Parathyroid adenoma (tissue), 2 donors: ENCODE data around the gene SDF4.

ENCODE experiments used
- H2AFZ ChIP-seq: fragments of 300-600 bp; sonication (generic); one replicate; pipeline ENCODE4 v1.7.0; 2017; ENCODE audit warnings: antibody characterized with exemption, mild to moderate bottlenecking
- H3K27ac ChIP-seq: fragments of 300-600 bp; sonication (generic); one replicate; pipeline ENCODE4 v1.7.0; 2017
- H3K27me3 ChIP-seq: fragments of 300-600 bp; sonication (generic); one replicate; pipeline ENCODE4 v1.7.0; 2017; ENCODE audit warnings: low read length; ENCODE audit not compliant: control insufficient read depth, insufficient read depth
- H3K36me3 ChIP-seq: fragments of 300-600 bp; sonication (generic); one replicate; pipeline ENCODE4 v1.7.0; 2017; ENCODE audit warnings: low read length; ENCODE audit not compliant: control insufficient read depth, insufficient read depth
- H3K4me1 ChIP-seq: fragments of 300-600 bp; sonication (generic); one replicate; pipeline ENCODE4 v1.7.0; 2017; ENCODE audit warnings: control low read depth
- H3K4me2 ChIP-seq: fragments of 300-600 bp; sonication (generic); one replicate; pipeline ENCODE4 v1.7.0; 2017; ENCODE audit warnings: low read length
- H3K4me3 ChIP-seq: fragments of 300-600 bp; sonication (generic); one replicate; pipeline ENCODE4 v1.7.0; 2017; ENCODE audit warnings: low read depth, low read length
- H3K79me2 ChIP-seq: fragments of 300-600 bp; sonication (generic); one replicate; pipeline ENCODE4 v1.7.0; 2017; ENCODE audit warnings: control low read depth
- H3K9ac ChIP-seq: fragments of 300-600 bp; sonication (generic); one replicate; pipeline ENCODE4 v1.7.0; 2017; ENCODE audit warnings: mild to moderate bottlenecking
- H3K9me3 ChIP-seq: fragments of 300-600 bp; sonication (generic); one replicate; pipeline ENCODE4 v1.7.0; 2017; ENCODE audit warnings: low read length; ENCODE audit not compliant: control insufficient read depth
- CTCF ChIP-seq: fragments of 300-600 bp; sonication (generic); IDR thresholded peaks from one replicate; pipeline ENCODE4 v1.7.0; 2017; ENCODE audit warnings: antibody characterized with exemption, mild to moderate bottlenecking
- donor health status: primary hyperparathyroidism.

SDF4 gene

GRCh38 chr1:1228187-1228586, 3.6 kb downstream of the SDF4 start:
- Histone ChIP-seq H3K9ac (no peak overlapping the region), H3K4me2 (no peak overlapping the region), H3K27ac (no peak overlapping the region), H3K4me1 (peaks cover 5% of the 10 kb centered on the region), H3K4me3 (no peak overlapping the region), H2AFZ (no peak overlapping the region), H3K79me2 (peaks cover 33% of the 10 kb centered on the region), H3K27me3 (no peaks in the 10 kb centered on the region), H3K9me3 (no peaks in the 10 kb centered on the region), H3K36me3 (no peaks in the 10 kb centered on the region)
- no peak for TF ChIP-seq CTCF

- H3K36me3 ChIP-seq = no peaks in the 10 kb centered on the region
- no peak overlapping the region for H3K4me3 ChIP-seq
- H3K27ac ChIP-seq = no peak overlapping the region
- H3K9me3 ChIP-seq = no peaks in the 10 kb centered on the region
- H3K79me2 ChIP-seq = peaks cover 33% of the 10 kb centered on the region
- H3K27me3 ChIP-seq = no peaks in the 10 kb centered on the region
- H3K9ac ChIP-seq = no peak overlapping the region
- H2AFZ ChIP-seq = no peak overlapping the region
- no peak for TF ChIP-seq CTCF
- H3K4me1 ChIP-seq = peaks cover 5% of the 10 kb centered on the region
- H3K4me2 ChIP-seq = no peak overlapping the region
These were observed 4.4 kb downstream of the SDF4 start for GRCh38 chr1:1227386-1227785.

GRCh38 chr1:1226566-1227362, 5.0 kb downstream of the SDF4 start:
- no peak overlapping the region for H3K4me2 ChIP-seq
- H3K4me1 ChIP-seq = peaks cover 5% of the 10 kb centered on the region
- peaks cover 33% of the 10 kb centered on the region for H3K79me2 ChIP-seq
- no peaks in the 10 kb centered on the region for H3K36me3 ChIP-seq
- TF ChIP-seq CTCF = no peak
- H2AFZ ChIP-seq = no peak overlapping the region
- H3K4me3 ChIP-seq = no peak overlapping the region
- no peaks in the 10 kb centered on the region for H3K27me3 ChIP-seq
- H3K9me3 ChIP-seq = no peaks in the 10 kb centered on the region
- no peak overlapping the region for H3K9ac ChIP-seq
- H3K27ac ChIP-seq = no peak overlapping the region

GRCh38 chr1:1225913-1226312, 5.9 kb downstream of the SDF4 start:
- Histone ChIP-seq H3K4me3 (no peak overlapping the region), H3K4me2 (no peak overlapping the region), H3K27me3 (no peaks in the 10 kb centered on the region), H3K27ac (no peak overlapping the region), H3K9ac (no peak overlapping the region), H3K9me3 (no peaks in the 10 kb centered on the region), H3K79me2 (peaks cover 31% of the 10 kb centered on the region), H3K36me3 (no peaks in the 10 kb centered on the region), H3K4me1 (peaks cover 5% of the 10 kb centered on the region), H2AFZ (no peak overlapping the region)
- no peak for TF ChIP-seq CTCF
